GM18508 (cell line): Measurements from ENCODE around the gene KLHL25.

Source experiments
- ATAC-seq: cut with Tn5 transposase; IDR thresholded peaks from one replicate; pipeline ENCODE4 v1.9.1; 2021; ENCODE audit warnings: moderate number of reproducible peaks; ENCODE audit not compliant: insufficient read depth, unreplicated experiment

Gene KLHL25

GRCh38 chr15:85762039-85762755 is 32.5 kb downstream of the KLHL25 start:
- ATAC-seq, result no peak

- no peak for ATAC-seq
Observed at GRCh38 chr15:85761635-85762034, 33.1 kb downstream of the KLHL25 start.

- ATAC-seq, result no peak
Observed at GRCh38 chr15:85760531-85761371, 34.0 kb downstream of the KLHL25 start.

GRCh38 chr15:85760049-85760448 is 34.7 kb downstream of the KLHL25 start:
- ATAC-seq, result no peak

- ATAC-seq, result no peak
Observed at GRCh38 chr15:85759376-85759775, 35.3 kb downstream of the KLHL25 start.

- ATAC-seq, result no peak
Observed at GRCh38 chr15:85758655-85758978, 36.1 kb downstream of the KLHL25 start.

- no peak for ATAC-seq
Observed at GRCh38 chr15:85757939-85758654, 36.6 kb downstream of the KLHL25 start.

- no peak for ATAC-seq
Observed at GRCh38 chr15:85757073-85757938, 37.4 kb downstream of the KLHL25 start.

- ATAC-seq, result no peak
Observed at GRCh38 chr15:85756411-85757072, 38.2 kb downstream of the KLHL25 start.

GRCh38 chr15:85755942-85756341 is 38.8 kb downstream of the KLHL25 start:
- no peak for ATAC-seq

GRCh38 chr15:85755471-85755870 is 39.3 kb downstream of the KLHL25 start:
- no peak for ATAC-seq

- no peak for ATAC-seq
Observed at GRCh38 chr15:85754989-85755388, 39.7 kb downstream of the KLHL25 start.

GRCh38 chr15:85753791-85754452 is 40.8 kb downstream of the KLHL25 start:
- ATAC-seq, result no peak

- no peak for ATAC-seq
Observed at GRCh38 chr15:85753261-85753660, 41.5 kb downstream of the KLHL25 start.

GRCh38 chr15:85752491-85752961 is 42.2 kb downstream of the KLHL25 start:
- ATAC-seq, result no peak

GRCh38 chr15:85752124-85752475 is 42.6 kb downstream of the KLHL25 start:
- no peak for ATAC-seq

GRCh38 chr15:85751291-85752123 is 43.2 kb downstream of the KLHL25 start:
- ATAC-seq, result no peak
